ENCODE results near the gene TTC23L.

The TTC23L gene

DNA sequence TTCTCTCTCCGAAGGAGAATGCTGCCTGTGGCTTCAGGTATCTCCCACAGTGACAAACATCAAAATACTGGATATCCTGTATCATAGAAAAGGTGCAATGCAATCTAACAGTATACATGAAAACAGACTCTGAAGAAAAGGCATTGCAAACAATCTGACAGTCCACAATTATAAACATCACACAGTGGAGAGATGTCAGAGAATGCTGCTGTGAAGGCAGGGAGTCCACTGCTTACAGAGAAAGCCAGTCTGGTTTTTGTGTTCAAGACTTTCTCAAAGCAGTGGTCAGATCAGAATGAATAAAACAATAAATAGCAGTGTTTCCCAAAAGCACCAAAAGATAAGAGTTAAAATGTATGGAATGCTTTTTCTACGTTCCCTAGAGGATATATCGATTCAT lies 28.7 kb downstream of the TTC23L start:
- in situ Hi-C loops (cut with HindIII; ENCODE audit: low sequenced_read_pairs) = no loop called here

DNA sequence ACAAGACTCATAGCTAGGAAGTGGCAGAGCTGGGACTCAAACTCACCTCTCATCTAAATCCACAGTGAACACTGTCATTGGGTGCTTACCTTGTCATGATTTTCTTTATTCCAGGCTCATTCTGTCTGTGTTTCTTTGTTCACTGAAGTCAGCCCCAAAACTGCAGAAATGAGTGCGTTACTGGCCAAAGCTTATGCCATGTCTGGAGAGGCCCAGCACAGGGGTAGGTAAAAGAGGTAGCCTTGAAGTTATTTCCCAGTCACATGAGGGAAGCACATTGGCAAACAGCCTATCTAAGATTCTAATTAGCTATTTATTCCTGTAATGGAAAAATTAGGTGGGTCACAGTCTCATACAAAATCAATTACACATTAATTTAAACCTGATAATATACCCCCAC lies 29.8 kb downstream of the TTC23L start:
- in situ Hi-C loops (cut with HindIII; ENCODE audit: low sequenced_read_pairs) = no loop called here

DNA sequence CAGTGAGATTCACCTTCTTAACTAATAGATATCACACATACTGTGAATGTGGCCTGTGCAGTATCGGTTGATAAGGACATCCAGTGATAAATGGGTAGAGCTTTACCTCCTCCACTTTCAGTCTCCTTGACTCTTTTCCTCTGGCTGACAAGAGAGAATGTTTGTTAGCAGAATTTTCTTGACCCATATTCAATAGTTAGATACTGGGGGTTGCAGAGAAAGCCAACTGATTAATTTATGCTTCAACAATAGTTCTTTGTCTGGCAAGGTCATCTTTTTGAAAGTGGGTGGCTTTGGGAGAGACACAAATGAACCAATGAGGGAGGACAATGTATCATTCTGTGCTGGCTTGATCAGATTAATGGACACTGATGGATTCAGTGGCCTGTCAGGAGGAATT lies 30.3 kb downstream of the TTC23L start:
- in situ Hi-C loops (cut with HindIII; ENCODE audit: low sequenced_read_pairs) = no loop called here

DNA sequence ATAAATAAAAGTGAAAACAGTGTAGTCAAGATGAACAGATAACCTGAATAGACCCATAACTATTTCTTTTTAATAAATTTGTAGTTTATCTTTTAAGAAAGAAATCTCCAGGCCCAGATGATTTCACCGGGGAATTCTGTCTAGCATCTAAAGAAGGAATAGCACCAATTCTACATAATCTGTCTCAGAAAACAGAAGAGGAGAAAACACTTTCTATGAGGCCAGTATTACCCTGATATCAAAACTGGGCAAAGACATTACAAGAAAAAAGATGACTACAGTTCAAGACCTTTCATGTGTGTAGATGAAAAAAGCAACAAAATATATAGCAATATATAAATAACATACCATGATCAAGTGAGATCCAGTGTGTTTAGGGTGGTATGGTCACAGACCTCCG lies 31.4 kb downstream of the TTC23L start:
- in situ Hi-C loops (cut with HindIII; ENCODE audit: low sequenced_read_pairs) = no loop called here

DNA sequence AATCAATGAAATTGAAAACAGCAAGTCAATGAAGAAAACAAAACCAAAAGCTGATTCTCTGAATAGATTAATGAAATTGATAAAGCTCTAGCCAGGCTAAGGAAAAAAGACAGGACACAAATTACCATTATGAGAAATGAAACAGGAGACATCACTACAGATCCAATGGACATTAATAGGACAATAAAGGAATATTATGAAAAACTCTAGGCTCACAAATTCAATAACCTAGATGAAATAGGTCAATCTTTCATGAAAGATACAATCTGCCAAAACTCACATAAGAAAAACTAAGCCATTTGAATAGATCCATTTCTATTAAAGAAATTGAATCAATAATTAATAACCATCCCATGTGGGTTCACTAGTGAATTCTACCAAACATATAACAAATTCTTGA lies 37.3 kb downstream of the TTC23L start:
- in situ Hi-C loops (cut with HindIII; ENCODE audit: low sequenced_read_pairs) = no loop called here

DNA sequence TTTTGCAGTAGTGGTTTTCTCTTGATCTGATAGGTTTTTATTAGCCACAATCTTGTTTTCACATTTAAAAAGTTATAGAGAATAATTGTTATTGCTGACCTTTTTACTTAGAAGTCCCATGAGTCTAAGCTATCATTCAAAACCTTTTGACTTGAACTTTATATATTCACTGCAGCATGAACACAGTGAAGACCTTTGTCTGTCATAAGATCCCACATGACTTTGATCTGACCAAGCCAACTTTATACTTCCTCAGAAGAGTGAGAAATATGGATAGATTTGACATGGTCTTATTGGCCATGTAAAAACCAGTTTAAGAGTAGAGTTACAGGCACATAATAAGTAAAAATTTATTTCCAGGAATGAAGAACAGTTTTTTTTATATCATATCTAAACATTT lies 42.3 kb downstream of the TTC23L start:
- in situ Hi-C loops (cut with HindIII; ENCODE audit: low sequenced_read_pairs) = no loop called here

DNA sequence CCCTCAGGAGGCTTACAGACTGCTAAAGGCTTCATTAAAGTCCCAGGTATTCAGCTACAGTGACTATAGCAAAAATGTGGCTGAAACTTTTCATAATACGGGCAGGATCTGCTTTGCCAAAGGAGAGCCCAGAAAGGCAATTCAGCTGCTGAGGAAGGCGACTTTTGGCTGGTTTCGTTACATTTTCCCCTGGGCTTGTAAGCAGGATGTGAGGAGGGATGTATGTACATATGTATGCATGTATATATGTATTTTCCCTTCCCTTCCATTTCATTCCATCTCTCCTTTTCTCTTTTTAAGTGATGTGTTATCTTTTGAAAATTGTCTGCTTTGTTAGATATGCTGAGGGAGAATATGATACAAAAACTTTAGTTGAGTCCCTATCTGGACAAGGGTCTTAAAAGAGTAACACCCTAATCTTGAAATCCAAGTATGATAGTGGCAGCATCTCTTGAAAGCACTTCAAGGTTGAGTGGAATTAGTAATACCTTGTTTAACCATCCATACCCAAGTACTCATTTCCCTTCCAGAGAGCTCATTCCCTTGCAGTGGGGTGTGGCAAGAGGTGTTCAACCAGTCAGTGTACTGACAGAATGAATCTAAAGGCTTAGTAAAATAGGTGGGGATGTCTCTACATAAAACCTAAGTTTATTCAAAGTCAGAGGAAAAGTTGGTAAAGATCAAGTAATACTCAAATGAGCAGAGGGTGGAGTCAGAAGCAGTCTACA lies 47.6 kb downstream of the TTC23L start:
- in situ Hi-C loops (cut with HindIII; ENCODE audit: low sequenced_read_pairs) = no loop called here

DNA sequence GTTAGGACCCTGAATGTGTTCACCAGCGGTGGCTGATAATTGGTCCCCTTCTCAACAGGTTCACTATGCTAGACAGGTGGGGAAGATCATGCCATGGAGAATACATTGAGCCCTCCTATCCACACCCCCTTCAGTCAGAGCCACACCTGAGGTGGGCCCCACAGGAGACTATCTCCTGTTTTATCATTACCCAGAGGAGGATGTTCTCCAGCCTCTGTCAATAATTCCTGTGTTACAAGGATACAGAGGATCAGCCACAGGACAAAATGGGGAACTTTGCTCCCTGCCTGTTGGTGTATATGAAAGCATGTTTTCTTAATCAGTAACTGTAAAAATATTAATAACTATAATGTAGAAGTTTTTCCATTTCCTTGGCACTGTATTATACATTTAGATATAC lies 50.4 kb downstream of the TTC23L start:
- in situ Hi-C loops (cut with HindIII; ENCODE audit: low sequenced_read_pairs) = no loop called here

DNA sequence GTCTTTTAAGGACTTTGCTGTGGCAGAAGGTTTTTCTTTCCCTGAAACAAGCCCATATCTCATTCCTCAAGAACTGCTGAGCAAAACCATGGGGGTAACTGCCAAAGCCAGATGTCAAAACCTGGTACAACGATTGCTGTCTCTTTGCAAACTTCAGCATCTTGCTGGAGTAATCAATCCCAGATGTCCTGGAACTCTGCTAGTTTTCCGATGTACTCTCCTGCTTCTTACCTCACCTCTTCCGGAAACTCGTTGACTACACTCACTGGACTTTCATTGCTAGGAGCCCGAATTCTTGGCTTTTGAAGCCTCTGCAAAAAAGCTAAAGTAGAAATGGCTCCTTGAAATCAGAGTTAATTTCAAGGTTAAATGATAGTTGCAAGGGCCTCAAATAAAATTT lies 53.0 kb downstream of the TTC23L start:
- in situ Hi-C loops (cut with HindIII; ENCODE audit: low sequenced_read_pairs) = no loop called here

DNA sequence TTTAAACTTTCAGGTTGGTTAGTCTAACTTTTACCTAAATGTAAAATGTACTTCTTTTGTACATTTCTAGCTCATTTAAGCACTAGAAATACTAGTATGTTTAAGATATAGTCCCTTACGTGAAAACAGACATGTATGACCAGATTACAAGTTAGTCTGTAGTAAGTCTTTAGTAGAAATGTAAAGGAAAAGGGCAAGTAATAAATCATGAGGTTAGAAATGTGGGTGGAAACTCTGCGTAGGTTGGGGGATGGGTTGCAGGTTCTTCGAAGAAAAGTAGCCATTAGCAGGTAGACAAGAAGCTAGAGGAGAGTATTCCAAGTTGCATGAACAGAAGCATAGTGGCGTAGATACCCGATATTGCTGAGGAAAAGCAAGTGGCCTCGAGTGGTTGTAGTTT lies 53.5 kb downstream of the TTC23L start:
- in situ Hi-C loops (cut with HindIII; ENCODE audit: low sequenced_read_pairs) = no loop called here

DNA sequence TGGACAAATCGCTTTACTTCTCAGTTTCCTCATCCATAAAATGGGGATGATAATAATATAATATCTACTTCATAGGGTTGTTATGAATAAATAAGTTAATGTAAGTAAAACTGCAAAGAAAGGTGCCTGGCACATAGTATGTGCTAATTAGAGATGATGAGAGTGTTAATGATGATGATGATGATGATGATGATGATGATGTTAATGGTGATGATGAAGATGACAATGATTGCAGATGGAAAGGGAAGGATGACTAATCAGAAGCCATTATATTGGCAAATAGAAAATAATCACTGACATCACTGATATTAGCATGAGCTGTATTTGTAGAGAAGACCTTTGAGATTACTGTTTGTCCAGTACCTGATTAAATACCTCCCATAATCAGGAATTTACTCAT lies 55.8 kb downstream of the TTC23L start:
- in situ Hi-C loops (cut with HindIII; ENCODE audit: low sequenced_read_pairs) = no loop called here

DNA sequence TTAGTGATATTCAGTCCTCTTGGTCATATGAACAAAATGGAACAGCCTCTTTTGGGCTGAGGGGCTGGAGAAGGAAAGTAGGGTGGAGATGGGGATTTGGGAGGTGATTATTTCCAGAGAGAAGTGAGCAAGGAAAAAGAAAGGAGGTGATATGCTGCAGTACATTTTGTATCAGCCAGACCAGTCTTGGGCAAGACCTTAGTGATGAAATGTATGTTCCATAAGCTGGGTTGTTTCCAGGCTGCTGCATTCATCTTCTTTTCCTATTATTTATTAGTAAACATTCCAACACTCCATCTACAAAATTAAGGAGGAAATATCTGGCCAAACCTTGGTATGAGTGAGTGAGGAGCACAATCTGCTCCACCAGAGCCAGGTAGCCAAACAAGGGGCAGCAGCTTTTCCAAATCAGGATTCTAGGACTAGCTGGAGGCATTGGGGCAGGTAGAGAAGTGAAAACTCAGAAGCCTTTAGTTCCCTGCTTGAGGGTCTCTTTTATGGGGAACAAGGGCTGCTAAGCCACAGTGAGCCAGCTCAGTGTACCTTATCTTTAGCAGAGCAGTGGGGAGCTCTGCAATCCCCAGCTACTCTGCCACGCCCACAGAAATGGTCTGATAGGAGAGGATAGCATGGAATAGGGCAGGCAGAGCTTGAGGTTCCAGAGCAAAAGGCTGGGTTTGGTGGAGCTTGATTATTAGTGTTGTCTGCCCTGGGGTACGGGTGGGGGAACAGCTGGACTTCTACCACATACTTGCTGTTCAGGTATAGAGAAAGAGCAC lies 56.9 kb downstream of the TTC23L start:
- in situ Hi-C loops (cut with HindIII; ENCODE audit: low sequenced_read_pairs) = no loop called here

DNA sequence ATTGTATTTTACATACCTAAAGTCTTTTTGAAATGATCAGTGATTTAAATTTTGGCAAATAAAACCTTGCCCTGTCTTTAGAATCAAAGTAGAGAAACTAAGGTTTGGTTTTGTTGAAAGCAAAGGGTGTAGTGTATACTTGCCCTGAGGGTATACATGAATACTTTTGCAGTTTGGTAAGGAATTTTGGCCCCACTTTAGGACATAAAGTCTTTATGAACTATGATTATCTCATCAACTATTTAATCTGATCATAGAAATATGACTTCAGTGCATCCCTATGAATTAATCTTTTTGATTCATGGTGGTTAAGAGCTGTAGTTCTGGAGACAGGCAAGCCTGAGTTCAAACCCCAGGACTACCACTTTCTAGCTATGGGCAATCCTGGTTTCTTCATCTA lies 58.7 kb downstream of the TTC23L start:
- in situ Hi-C loops (cut with HindIII; ENCODE audit: low sequenced_read_pairs) = no loop called here

DNA sequence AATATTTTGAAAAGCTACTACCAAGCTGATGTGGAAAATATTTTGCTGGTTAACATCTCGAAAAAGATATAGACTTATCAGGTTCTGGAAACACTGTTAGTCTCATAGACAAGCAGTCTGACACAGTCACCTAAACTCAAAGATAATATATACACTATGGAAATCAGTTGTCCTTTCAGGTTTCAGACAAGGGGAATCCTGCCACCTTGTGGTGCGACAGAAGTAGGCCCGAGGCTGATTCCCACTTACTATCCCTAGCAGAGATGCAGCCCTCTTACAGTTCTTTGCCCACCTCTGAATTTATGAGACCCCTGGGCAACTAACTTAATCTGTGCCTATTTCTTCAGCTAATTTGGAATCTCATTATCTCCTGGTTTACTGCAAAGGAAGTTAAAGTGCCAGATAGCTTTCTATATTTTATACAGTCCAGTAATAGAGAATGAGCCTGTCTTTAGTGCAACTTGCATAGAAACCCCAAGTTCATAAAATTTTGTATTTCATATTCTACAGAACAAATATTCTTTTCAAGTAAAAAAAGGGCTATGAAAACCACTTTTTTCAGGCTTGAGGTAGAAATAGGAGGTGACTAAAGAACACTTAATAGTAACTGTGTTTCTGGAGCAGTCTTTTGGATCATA lies 59.4 kb downstream of the TTC23L start:
- in situ Hi-C loops (cut with HindIII; ENCODE audit: low sequenced_read_pairs) = no loop called here

DNA sequence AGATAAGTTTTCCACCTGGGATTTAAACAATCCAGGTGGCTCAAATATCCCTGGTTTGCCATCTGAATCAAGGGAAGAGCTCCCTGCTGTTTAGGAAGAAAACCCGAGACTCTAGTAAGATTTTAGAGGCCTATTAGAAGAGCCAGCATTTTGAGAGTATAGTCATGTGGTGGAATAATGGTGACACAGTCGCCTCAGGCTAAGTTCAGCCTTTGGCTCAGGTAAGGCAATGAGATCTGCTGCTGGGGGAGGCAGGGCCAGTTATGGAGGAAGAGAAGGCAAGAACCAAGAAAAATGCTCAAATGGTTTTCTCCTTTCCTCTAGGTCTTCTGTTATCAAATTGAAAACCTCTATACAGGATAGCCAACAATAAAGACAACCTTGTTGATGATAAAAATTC lies 60.1 kb downstream of the TTC23L start:
- in situ Hi-C loops (cut with HindIII; ENCODE audit: low sequenced_read_pairs) = no loop called here

DNA sequence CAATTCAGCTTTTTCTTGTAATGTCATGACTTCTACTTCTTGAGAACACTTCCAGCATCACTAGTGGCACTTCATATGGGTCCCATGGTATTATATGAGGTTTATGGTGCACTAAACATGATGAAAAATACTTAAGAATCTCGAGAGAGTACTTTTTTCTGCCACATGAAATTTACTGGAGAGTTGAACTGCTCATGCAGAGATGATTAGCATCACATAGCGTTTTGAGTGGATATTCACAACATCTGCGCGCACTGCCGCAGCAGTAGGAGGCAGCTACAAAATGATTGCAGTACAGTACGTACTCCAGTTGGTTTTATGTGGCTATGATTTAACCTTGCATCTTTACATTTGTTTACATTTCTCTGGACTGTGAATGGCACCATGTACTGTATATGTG lies 61.7 kb downstream of the TTC23L start:
- in situ Hi-C loops (cut with HindIII; ENCODE audit: low sequenced_read_pairs) = no loop called here

DNA sequence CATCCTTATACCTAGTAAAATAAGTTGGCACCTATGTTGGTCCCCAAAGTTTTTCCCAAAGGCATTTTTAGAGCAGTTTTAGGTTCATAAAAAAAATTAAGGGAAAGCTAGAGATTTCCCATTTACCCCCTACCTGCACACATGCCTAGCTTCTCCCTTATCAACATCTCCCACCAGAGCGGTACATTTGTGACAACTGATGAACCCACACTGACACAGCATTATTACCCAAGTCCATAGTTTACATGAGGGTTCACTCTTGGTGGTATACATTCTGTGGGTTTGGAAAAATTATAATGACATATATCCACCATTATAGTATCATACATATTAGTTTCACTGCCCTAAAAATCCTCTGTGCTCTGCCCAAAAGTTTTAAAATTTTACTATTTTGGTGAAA lies 64.3 kb downstream of the TTC23L start:
- in situ Hi-C loops (cut with HindIII; ENCODE audit: low sequenced_read_pairs) = no loop called here

DNA sequence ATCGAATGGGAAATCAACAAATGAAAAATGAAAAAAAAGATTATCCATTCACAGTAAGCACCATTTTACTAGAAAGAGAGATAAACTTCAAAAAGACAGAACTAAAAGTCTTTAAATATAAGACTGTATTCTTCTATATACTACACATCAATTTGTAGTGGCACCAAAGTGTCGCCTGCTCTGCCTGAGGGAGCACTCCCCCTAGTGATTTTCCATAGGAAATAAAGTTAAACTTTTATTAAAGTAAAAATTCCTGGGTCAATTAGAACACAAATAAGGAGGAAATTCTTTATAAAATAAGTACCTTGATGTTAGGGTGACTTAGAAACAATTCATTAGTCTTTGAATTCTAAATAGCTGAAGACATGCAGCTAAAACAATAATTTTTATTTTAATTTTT lies 66.6 kb downstream of the TTC23L start:
- in situ Hi-C loops (cut with HindIII; ENCODE audit: low sequenced_read_pairs) = no loop called here

DNA sequence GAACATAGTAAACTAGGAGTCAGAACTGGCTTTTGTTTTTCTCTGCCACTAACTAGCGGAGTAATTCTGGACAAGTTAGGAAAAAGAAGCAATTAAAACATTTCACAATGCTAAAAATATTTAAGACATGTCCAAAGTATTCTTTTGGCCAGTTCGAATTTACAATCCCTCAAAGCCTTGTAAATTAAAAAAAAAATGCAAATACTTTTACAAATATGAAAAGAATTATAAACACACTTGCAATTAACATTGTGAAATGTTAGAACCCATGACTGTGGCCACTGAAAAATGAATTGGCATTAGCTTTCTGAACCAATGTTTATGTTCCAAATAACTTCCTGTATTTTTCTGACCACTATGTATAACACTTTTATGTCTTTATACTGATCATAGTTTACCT lies 74.1 kb downstream of the TTC23L start:
- in situ Hi-C loops (cut with HindIII; ENCODE audit: low sequenced_read_pairs) = no loop called here

DNA sequence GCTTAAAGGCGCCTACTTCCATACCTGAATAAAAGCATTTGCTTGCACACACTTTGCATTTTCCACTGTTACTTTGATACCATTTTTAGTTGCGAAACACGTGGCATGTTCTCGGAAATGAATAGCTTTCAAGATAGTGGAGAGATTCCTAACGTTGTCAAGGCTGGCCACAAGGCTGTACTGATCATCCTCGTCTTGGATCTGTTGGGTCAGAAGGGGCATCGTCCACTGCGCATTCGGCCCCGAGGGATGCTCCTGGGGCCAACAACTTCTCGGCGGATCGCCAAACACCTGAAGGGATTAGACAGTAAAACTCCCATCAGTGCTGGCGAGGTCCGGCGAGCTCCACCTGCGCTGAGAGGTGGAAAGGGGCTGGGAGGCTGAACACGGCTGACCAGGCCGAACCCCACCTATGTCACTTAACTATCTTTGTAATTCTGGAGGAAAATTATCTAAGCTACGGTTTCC lies 75.7 kb downstream of the TTC23L start:
- in situ Hi-C loops (cut with HindIII; ENCODE audit: low sequenced_read_pairs) = no loop called here

DNA sequence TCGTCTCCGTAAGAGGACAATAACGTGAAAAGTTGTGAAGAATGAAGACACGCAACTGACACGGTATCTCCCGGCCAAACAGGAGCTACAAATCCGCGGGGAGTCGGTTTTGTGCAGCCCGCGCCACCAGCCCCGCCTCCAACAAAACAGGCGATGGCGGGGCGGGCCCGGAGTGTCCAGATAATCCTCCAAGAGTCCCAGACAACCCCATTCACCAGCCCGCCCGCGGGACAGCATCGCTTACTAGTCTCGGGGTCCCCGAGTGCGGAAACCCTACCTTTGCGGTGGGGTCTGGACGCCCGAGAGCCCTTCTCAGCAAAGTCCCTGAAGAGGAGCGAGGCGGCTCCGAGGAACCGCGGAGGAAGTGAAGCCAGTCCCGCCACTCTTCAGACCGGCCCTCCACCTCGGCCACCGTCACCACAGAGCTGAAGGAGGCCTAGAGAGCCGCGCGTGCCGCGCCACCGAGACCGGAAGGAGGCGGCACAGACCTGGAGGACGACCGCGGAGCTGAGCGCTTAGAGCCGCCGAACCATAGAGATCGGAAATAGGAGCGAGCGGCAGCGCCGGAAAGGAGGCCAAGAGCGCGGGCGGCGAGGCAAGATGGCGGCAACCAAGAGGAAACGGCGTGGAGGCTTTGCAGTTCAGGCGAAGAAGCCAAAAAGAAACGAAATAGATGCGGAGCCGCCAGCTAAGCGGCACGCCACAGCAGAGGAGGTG lies 76.3 kb downstream of the TTC23L start, which contains the start of the genes BRIX1 and RAD1:
BRIX1 (plus strand) TSS at position 573 of the 717 bp plus-strand sequence; CDS start at position 601, 28 bp downstream.
RAD1 (minus strand) TSS at position 366 of the 717 bp plus-strand sequence. CDS start 612 bp downstream, outside the sequence.
- in situ Hi-C loops (cut with HindIII; ENCODE audit: low sequenced_read_pairs) = no loop called here
